Measurements from ENCODE around the gene ALK.

Gene ALK

GRCh38 chr2:29900971-29901633 lies 20.3 kb downstream of the ALK start:
- DNase-seq = peak; percentile 31

DNA sequence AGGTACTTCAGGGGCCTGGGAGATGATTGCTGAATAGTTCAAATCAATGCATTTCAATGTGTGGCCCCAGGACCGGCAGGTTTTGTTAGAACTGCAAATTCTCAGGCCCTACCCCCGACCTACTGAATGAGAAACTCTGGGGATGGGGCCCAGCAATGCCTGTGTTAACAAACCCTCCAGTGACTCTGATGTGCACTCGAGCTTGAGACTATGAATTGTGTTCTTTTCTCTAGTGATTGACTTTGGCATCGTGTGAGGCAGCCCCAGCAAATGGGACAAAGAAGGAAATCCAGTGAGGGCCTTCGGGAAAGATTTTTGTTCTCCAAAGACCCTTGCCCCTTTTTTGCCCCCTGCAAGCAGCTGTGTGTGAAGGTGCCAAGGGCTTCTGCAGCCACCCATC lies 22.4 kb downstream of the ALK start:
- DNase-seq = no peak

GRCh38 chr2:29894822-29895614 lies 26.4 kb downstream of the ALK start:
- DNase-seq = no peak

DNA sequence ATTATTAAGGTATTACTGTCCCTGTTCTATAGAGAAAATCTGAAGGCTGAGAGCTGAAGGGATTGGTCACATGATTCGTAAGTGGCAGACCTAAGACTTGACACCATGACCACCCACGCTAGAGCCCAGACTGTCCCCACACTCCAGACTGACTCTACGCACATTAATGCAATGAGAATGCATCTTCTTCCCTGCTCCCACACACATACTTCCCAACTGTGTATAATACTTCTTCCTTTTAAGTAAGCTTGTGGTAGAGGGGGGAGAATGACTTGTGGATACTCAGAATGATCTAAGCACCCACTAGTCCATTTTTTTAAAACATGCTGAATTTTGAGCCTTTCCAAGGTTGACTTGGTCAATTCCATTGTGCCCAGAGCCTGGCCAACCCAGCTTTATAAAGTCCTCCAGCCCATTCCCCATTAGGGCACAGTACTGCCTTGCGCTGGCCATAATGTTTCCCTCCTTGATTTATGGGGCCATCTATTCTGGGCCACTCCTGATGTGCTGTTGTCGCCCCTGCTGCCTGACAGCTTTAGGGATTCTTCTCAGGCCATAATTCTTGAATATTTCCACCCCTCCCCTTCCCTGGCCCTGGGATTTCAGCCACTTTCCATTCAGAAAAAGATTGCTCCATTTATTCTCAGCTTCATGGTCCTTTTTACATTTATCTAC lies 28.7 kb downstream of the ALK start:
- DNase-seq = no peak

- DNase-seq = no peak
These were observed 40.2 kb downstream of the ALK start for GRCh38 chr2:29881089-29881730.

GRCh38 chr2:29880084-29880483 lies 41.3 kb downstream of the ALK start:
- no peak for DNase-seq

DNA sequence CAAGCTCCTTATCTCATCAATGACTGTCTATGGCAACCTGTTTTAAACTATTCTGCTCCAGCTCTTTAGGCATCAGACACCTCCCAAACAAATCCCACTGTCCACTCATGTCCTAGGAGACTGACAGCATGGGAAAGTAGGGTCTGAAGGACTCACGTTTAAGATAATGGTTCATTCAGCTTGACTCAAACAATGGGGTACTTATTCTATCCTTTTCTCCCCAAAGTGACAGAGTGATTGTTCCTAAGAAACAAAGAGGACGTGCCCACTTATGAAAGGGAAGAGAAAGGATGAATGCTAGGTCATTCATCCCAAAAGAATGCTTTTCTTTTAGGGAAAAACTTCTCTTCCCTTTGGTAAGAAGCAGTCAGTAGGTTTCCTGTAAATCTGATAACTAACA lies 41.9 kb downstream of the ALK start:
- no peak for DNase-seq

GRCh38 chr2:29878898-29879297 lies 42.5 kb downstream of the ALK start:
- no peak for DNase-seq

GRCh38 chr2:29876374-29876773 lies 45.0 kb downstream of the ALK start:
- DNase-seq = no peak

DNA sequence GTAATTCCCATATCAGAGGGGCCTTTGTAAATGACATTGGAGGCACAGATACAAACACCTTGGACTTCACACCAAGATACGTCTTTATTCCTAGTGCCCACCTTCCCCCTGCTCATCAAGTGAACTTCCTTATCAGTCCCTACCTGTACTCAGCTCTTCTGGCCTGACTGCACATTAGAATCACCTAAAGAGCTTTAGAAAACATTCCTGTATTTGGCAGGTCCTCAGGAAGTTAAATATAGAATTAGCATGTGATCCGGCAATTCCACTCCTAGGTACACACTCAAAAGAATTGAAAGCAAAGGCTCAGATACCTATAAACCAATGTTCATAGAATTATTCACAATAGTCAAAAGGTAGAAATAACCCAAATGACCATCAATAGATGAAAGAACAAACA lies 46.6 kb downstream of the ALK start:
- DNase-seq = no peak

DNA sequence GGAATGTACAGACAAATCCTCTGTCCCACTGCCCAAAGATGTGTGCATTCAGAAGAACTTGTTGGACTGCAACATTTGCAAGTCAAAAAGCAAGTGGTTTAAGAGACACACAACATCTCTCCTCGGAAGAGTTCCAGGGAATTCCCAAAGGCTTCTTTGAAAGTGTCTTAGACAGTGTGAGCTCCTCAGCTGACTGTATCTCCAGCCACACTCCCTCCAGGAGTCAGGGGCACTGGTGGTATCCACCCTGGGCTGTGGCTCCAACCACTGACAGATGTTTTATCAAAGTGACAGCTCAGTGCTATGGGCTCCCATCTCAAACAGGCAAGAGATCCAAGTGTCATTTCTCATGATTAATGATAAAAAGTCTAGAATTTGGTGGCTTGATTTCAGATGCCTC lies 48.5 kb downstream of the ALK start:
- no peak for DNase-seq

- no peak for DNase-seq
These were observed 49.8 kb downstream of the ALK start for GRCh38 chr2:29871541-29871940.

- no peak for DNase-seq
These were observed 55.9 kb downstream of the ALK start for GRCh38 chr2:29865512-29865911.

GRCh38 chr2:29864988-29865387 lies 56.4 kb downstream of the ALK start:
- no peak for DNase-seq

- DNase-seq = no peak
These were observed 65.3 kb downstream of the ALK start for GRCh38 chr2:29855924-29856639.

DNA sequence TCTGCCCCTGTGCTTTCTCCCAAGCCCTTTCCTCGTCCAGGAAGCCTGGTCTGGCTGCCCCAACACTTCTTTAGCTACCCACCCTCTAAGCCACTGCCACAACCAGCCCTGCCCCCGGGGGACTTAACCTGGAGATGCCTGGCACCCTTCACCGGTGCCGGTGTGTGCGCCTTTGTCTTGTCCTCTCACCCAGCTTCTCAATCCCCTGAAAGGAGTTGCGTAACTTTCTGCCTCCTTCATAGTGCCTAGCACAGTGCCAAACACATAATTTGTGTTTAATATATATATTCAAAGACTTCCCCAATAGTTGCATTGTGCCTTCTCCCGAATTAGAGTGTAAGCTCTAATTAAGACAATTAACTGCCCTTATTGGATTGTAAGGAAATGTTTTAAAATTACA lies 70.6 kb downstream of the ALK start:
- DNase-seq = no peak

- no peak for DNase-seq
These were observed 72.6 kb downstream of the ALK start for GRCh38 chr2:29848566-29849310.

DNA sequence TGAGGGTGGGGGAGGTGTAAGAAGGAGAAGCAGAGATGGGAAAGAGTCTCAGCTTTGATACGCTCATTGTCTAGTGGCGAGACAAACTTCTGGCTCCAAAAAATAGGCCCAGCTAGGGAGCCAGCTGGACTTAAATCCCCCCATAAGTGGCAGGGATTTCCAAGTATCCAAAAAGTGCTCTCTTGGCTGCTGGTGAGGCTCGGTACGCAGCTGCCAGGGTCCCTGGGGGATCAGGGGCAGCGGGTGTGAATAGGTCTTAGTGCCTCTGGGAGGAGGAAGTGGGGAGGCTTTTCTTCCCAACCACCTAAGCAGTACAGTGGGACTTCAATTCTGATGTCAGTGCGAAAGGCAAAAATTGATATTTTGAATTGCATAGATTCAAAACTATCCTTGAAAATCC lies 73.5 kb downstream of the ALK start:
- no peak for DNase-seq

DNA sequence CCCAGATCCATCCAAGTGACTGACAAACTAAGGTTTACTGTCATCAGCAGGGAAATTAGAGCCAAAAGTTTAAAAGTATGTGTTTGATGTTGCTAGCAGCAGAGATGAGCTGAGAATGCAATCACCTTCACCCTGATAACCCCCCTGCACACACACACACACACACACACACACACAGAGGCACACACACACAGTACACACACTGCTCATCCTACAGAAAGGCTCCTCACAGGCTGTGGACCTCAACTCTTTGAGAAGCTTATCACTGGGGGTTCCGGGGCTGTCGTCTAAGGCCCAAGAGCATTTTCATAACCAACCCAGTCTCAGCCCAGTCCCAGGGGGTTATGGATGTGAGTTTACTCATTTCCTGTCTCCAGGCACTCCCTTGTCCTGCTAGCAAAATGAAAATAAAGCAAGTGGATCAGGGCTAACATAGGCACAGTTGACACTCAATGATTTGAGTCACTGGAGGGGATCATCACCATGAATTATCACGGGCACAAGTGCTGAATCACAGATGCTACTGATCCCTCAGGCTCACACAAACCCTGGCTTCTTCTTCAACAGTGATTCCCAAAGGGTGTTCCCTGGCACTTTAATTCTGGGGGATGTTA lies 76.6 kb downstream of the ALK start:
- no peak for DNase-seq

DNA sequence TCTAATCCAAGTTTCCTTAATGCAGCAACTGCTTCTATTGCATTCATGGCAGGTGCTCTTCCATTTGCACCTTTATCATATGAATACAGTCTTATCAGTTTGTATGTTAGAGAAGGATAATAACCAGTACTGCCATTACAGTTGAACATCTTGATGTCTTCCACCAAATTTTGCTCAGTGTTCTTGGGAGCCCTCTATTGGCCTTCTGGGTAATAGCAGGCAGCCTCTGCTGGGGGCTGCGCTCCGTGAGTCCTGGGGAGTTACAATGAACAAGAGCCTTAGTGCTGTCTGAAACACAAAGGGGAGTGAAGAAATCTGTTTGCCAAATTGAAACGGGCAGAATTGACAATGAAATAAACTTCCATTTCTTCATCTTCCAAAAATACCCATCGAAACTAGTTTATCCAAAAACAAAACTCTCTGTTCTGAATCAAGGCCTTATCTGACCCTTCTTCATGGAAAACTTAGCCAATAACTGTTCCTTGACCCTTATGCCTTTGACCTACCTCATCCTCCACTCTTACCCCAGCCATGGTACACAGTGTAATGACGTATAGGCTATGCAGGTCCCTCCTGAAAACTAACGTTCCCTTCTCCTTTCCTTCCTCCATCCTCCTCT lies 79.9 kb downstream of the ALK start:
- DNase-seq = peak; percentile 41

DNA sequence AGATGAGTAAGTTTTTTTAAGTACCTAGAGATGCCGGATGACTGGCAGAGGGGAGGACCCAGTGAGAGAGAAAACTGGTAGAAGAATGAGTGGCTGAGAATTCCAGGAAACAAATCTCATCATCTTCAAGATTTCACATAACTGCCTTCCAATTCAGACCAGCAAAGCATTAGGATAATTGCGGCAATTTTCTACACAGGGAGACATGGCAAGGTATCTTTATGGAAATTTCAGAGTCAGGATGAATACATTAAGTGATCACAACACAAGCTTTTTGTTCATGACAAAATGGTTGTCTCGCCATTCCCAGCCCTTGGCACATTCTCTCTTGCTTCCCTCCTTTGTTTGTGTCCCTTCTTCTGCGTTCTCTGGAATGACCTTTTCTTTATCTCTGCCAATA lies 82.1 kb downstream of the ALK start:
- DNase-seq = no peak
